GM18511 (cell line): ENCODE measurements around the gene ZNF524.
"Not testable (repeated sequence)": the region's sequence is repeated elsewhere in the genome, so short reads cannot be mapped to it uniquely, and the experiment has no call there.

Experiments
- ATAC-seq: cut with Tn5 transposase; IDR thresholded peaks from one replicate; pipeline ENCODE4 v1.9.1; 2021; ENCODE audit warnings: mild to moderate bottlenecking, moderate library complexity; ENCODE audit not compliant: unreplicated experiment

The ZNF524 gene

DNA sequence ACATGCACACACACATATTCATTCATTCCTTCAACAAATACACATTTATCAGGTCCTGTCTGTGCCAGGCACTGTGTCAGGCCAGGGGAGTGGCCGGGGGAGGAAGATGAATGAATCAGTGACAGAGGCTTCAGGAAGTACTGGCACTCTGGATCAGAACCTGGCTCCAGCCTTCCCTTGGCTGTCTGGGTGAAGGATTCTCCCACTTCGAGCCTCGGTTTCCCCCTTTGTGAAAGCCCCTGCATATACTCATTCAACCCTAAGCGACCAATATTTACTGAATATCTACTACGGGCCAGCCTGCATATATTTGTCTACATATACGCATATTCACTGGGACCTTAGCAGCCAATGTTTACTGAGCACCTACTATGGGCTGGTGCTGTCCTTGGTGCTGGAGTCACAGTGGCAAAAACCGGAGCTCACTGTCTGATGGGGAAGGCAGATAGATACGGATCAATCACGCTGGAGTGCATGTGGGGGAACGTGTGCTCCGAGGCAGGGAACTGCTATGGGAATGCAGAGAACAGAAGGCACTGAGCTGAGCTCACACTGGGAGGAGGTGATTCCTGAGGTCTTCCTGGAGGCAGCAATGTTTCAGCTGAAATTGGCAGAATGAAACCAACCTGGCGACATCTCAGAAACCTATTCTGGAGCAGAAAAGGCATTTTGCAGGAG is 18.8 kb upstream of the ZNF524 start:
- ATAC-seq = no peak

GRCh38 chr19:55581823-55582223 is 18.3 kb upstream of the ZNF524 start:
- ATAC-seq = no peak

DNA sequence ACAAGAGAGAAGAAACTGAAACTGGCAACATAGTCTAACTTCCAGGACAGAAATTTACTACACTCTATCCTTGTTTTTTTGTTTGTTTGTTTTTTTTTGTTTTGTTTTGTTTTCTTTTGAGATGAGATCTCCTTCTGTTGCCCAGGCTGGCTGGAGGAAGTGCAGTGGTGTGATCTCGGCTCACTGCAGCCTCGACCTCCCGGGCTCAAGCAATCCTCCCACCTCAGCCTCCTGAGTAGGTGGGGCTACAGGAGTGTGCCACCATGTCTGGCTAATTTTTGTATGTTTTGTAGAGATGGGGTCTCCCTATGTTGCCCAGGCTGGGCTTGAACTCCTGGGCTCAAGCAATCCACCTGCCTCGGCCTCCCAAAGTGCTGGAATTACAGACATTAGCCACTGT is 17.8 kb upstream of the ZNF524 start:
- not testable (repeated sequence) for ATAC-seq

DNA sequence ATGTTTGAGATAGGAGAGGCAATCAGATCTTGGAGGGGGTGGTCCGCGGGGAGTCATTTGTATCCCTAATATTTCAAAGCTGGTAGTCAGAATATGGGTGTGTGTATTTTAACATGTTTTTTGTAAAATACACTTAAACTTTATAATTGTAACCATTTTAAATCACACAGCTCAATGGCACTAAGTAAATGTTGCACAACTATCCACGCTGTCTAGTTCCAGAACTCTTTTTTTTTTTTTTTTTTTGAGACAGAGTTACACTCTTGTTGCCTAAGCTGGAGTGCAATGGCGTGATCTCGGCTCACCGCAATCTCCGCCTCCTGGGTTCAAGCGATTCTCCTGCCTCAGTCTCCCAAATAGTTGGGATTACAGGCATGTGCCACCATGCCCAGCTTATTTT is 16.2 kb upstream of the ZNF524 start:
- ATAC-seq = not testable (repeated sequence)

- no peak for ATAC-seq
Measured at GRCh38 chr19:55584871-55585270, 15.2 kb upstream of the ZNF524 start.

DNA sequence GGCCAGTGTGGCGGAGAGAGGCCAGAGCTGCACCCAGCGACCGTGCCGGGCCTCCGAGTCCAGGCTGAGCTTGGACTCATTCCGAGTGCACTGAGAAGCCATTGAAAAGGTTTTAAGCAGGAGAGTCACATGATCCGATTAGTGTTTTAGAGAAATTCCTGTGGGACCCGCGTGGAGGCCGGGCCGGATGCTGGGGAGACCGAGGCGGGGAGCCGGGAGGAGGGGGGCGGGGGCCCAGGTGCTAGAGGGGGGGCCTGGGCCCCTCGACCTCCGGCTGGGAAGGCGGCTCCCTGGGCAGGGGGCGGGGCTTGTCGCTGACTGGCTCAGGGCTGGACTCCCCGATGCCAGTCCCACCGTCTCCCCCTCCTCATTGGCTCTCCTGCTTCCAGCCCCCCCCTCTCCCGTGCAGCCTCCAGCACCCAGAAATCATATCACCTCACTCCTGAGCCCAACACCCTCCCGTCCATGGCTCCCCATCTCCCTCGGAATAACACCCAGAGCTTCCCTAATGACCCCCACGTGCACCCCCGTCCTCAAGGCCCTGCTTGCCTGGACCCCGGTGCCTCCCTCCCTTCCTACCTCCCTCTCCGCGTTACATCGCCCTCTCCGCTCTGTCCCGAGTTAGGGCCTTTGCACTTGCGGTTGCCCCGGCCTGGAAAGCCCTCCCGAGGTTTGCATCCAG is 14.3 kb upstream of the ZNF524 start:
- ATAC-seq = no peak

GRCh38 chr19:55586976-55587668 is 13.0 kb upstream of the ZNF524 start:
- ATAC-seq = peak; percentile 89

DNA sequence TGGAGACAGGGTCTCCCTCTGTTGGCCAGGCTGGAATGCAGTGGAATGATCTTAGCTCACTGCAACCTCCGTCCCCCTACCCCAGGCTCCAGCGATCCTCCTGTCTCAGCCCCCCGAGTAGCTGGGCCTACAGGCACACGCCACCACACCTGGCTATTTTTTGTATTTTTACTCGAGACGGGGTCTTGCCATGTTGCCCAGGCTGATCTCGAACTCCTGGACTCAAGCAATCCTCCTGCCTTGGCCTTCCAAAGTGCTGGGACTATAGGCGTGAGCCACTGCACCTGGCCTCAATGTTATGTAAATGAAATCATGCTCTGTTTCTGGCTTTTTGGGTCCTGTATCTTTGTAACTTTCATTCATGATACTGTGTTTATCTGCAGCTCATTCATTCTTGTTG is 11.3 kb upstream of the ZNF524 start:
- ATAC-seq = no peak

DNA sequence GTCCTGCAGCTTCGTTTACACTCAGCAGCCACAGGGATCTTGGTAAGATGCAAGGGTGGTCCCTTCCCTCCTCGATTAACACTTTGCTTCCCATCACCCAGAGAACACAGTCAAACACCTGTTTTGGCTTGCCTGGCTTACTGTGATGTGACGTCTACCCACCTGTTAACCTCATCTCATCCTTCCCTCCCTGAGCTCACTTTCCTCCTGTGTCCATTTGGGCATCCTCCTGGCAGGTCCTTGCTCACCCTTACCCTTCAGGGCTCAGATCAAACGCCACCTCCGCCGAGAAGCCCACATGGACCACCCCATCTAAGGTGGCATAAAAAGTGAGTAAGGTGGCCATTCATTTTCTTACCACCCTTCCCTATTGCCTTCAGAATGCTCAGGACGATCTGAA is 10.0 kb upstream of the ZNF524 start:
- ATAC-seq = no peak

DNA sequence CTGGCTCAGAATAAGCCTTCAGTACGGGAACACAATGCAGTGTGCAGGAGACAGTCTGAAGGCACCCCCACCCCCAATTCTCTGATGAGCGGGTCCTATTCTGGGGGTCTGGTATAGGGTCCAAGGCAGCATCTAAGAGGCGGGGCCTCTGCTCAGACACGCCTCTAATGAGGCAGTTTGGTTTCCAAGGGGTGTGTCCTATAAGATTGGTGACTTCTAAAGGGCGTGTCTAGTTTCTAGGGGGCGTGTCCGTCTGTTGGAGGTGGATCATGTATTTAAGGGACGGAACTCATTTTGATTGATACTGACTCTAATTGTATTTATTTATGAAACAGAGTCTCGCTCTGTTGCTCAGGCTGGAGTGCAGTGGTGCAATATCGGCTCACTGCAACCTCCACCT is 9.5 kb upstream of the ZNF524 start:
- no peak for ATAC-seq

DNA sequence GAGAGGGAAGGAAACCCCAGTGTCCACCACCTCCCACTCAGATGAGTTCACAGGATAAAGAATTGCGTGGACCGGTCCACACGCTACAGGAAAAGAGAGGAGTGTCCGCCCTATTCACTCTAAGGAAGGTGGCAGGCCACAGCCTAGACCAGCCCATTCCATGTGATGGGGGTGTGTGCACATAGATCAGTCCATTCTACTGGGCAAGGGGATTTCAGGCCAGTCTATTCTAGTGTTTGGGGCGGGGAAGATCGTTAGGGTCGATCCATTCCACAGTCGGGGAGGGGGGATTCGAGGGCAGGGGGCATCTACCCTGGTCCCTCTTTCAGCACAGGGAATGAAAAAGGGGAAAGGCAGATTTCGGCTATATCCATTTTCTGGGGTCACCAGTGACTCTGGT is 8.5 kb upstream of the ZNF524 start:
- ATAC-seq = no peak

GRCh38 chr19:55592391-55593090 is 7.5 kb upstream of the ZNF524 start:
- ATAC-seq = no peak

- no peak for ATAC-seq
Measured at GRCh38 chr19:55593096-55593772, 6.9 kb upstream of the ZNF524 start.

- no peak for ATAC-seq
Measured at GRCh38 chr19:55594996-55595545, 5.0 kb upstream of the ZNF524 start.

DNA sequence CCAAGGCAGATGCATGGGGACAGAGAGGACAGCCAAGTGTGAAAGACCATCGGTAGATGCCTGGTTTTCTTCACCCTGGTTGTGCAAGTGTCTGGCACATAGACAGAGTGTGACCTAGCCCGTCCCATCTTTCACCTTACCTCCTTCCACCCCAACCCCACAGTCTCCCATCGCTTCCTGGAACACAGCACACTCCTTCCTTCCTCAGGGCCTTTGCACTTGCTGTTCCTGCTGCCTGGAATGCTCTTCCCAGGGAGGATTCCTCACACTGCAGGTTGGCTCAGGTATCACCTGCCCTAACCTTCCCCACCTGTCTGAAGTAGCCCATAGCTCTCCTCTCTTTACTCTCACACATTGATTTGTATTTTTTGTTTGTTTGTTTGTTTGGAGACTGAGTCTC is 3.8 kb upstream of the ZNF524 start:
- no peak for ATAC-seq

DNA sequence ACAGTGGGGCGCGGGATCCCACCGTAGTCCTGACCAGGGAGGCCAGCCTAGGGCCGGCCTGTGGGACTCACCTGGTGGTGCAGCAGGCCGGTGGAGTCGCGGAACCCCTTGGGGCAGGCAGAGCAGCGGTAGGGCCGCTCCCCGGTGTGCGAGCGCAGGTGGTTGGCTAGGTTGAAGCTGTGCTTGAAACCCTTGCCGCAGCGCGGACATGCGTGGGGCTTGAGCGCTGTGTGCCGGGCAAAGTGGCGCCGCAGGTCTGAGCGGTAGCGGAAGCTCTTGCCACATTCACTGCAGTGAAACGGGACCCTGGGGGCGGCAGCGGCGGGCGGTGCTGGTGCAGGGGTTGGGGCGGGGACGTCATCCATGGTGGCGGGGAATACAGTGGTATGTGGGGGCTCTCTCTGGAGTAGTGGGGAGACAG is 2.6 kb upstream of the ZNF524 start:
- no peak for ATAC-seq

GRCh38 chr19:55598034-55598433 is 2.1 kb upstream of the ZNF524 start:
- ATAC-seq = no peak

DNA sequence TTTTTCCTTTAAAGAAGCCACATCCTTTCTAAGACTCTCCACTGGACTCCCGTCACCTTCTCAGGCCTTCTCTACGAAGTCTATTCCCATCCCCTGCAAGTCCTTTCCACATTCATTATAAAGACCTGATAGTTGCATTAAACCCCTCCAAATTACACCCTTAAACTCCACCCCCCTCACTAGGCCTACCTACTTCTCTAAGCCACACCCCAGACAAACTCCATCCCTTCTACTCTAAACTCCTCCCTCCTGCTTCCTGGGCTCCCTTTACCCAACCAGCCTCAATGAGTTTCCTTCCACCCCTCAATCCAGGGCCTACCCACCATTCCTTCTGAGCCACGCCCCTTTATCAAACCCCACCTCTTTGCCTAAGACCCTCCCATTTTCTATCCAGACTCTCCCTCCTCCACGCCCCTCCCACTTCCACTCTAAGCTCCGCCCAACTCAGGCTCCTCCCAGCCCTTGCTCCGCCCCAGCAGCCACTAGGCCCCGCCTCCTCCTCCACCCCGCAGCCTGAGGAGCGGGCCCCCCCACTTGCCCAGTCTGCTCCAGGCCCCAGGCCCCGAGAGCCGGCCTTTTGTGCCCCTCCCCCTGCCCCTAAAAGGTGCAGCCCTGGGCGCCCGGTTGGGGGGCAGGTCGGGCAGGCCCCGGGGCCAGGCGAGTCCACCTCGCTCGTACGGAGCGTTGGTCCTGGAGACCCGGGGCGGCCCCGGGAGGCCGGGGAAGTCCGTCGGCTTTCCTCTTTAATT is 1.2 kb upstream of the ZNF524 start:
- ATAC-seq = peak; percentile 58

DNA sequence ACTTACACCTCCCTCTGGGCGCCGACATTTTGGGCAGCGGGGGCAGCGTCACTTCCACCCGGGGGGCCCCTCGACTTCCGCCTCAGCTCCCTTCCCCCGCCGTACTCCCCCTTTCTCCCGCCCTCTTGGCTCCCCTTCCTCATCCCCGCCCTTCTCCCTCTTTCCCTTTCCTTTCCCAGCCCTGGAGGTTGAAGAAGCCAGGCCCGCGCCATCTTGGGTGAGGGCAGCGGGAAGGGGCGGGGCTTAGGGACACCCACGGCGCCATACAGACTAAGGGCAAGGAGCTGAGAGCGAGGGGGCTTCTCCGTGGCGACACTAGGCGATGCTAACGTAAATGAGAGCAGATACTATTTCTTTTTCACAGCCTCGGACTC is 633 bp upstream of the ZNF524 start, which contains the start of gene FIZ1:
Gene FIZ1, minus strand, starts transcription at position 50 of the 374 bp plus-strand sequence. CDS start 1,652 bp downstream, outside the sequence.
- ATAC-seq = peak; percentile 68

DNA sequence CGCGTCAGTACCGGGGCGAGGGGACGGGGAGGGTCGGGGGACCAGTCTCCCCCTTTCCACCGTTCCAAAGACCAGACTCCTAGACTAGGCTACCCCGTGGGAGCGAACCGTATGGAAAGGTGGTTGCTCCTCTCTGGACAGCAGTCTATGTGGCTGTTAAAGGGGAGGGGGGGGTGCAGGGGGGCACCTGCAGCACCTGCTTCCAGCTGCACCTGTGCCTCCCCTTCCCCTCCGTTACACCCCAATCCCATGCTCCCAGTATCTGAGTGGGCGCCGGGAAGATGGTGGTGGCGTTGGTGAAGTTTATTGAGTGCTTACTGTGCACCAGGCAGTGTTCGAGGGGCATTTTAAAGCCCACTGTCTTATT is 557 bp downstream of the ZNF524 start:
- ATAC-seq = no peak
